Thoracic aorta (tissue), 2 donors: ENCODE measurements around the gene STX11. TPM values are rescaled to one million over a fixed set of nuclear protein-coding genes. Genes with fewer than 3 reads are reported as not detected.

Experiments
- ATAC-seq: fragments of 150-250 bp; one replicate; pipeline ENCODE4 v1.8.0; 2017; ENCODE audit warnings: low read depth; ENCODE audit not compliant: insufficient number of reproducible peaks, low FRiP score
- DNase-seq: peaks from one replicate; pipeline ENCODE4 v3.0.0-alpha.2; 2020; ENCODE audit warnings: low spot score
- H3K27ac ChIP-seq, 2 donors: fragments of 200-600 bp; sonication (generic); 1 replicate in 1 of 2; 2 replicates in 1 of 2; pipeline ENCODE4 v1.5.1; 2016; ENCODE audit warnings: mild to moderate bottlenecking in 2 of 2, moderate library complexity in 2 of 2
- H3K27me3 ChIP-seq: fragments of 200-600 bp; sonication (generic); replicated peaks from 2 replicates; pipeline ENCODE4 v1.6.0; 2016; ENCODE audit warnings: mild to moderate bottlenecking; ENCODE audit not compliant: insufficient read depth
- H3K36me3 ChIP-seq: fragments of 200-600 bp; sonication (generic); one replicate; pipeline ENCODE4 v1.5.1; 2016
- H3K4me1 ChIP-seq, 2 donors: fragments of 200-600 bp; sonication (generic); 1 replicate in 1 of 2; 2 replicates in 1 of 2; pipeline versions ENCODE4 v1.5.1 to v1.6.0; 2016; ENCODE audit warnings: low read depth in 2 of 2, mild to moderate bottlenecking in 1 of 2; ENCODE audit not compliant: control insufficient read depth in 1 of 2
- H3K4me3 ChIP-seq: fragments of 200-600 bp; sonication (generic); 2 replicates; pipeline ENCODE4 v1.5.1; 2016; ENCODE audit warnings: mild to moderate bottlenecking
- H3K9me3 ChIP-seq: fragments of 200-600 bp; sonication (generic); 2 replicates; pipeline ENCODE4 v1.5.1; 2016
- CTCF ChIP-seq: fragments of 200-600 bp; sonication (generic); IDR thresholded peaks from one replicate; pipeline ENCODE4 v1.5.1; 2019; ENCODE audit warnings: antibody characterized with exemption
- total RNA-seq, 2 donors: library from RNA; depleted of rRNA; stranded (reverse); fragments of >200 nt; gene quantifications; one replicate each; pipeline versions ENCODE4 v1.1.0 to v1.2.3, GENCODE V29; 2016

The STX11 gene
- total RNA-seq, 2 donors from 2014 or later: 12.1 to 17.2 TPM

- no peak for TF ChIP-seq CTCF
- DNase-seq (no peak), ATAC-seq (no peak)
- no peak overlapping the region for H3K4me3 ChIP-seq
- H3K36me3 ChIP-seq: no peaks in the 10 kb centered on the region
- H3K27me3 ChIP-seq: no peaks in the 10 kb centered on the region
- H3K27ac ChIP-seq: no peak overlapping the region
- H3K4me1 ChIP-seq: no peaks in the 10 kb centered on the region
- H3K9me3 ChIP-seq: no peaks in the 10 kb centered on the region
Observed at GRCh38 chr6:144140867-144141266, 9.4 kb upstream of the STX11 start.

DNA sequence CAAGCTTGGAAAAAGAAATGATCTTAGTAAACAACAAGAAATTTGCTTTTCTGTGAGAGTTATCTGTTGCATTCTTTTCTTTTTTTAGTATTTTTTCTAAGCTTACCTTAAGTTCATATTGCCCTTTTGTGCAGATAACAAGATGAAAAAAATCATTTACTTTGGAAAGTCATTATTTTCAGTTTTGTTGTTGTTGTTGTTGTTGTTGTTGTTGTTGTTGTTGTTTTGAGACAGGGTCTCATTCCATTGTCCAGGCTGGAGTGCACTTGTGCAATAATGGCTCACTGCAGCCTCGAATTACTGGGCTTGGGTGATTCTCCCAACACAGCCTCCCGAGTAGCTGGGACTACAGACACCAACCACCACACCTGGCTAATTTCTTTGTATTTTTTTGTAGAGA is 8.8 kb upstream of the STX11 start:
- Histone ChIP-seq H3K27ac (no peak overlapping the region), H3K4me1 (no peaks in the 10 kb centered on the region), H3K36me3 (no peaks in the 10 kb centered on the region), H3K4me3 (no peak overlapping the region), H3K27me3 (no peaks in the 10 kb centered on the region), H3K9me3 (no peaks in the 10 kb centered on the region)
- ATAC-seq (no peak), DNase-seq (no peak)
- no peak for TF ChIP-seq CTCF

- DNase-seq (no peak), ATAC-seq (no peak)
- Histone ChIP-seq H3K36me3 (no peaks in the 10 kb centered on the region), H3K27me3 (no peaks in the 10 kb centered on the region), H3K4me3 (no peak overlapping the region), H3K27ac (no peak overlapping the region), H3K4me1 (no peaks in the 10 kb centered on the region), H3K9me3 (no peaks in the 10 kb centered on the region)
- TF ChIP-seq CTCF: no peak
Observed at GRCh38 chr6:144143106-144143505, 7.2 kb upstream of the STX11 start.

DNA sequence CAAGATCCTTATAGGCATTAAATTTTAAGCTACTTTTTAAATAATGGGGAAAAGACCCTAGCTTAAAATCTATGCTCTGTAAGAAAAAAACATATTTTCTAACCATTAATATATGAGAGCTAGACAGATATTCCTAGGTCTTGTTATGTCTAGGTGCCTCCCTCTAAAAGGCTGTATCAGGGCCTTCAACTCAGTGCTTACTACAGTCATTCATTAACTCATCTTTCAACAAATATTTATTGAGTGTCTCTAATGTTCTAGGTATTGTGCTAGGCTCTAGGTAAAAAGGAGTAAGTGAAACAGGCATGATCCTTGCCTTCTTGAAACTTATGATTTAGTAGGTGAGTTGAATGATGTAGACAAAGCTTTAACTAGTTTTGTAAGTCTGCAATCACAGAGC is 6.4 kb upstream of the STX11 start:
- Histone ChIP-seq H3K9me3 (no peaks in the 10 kb centered on the region), H3K27me3 (no peaks in the 10 kb centered on the region), H3K36me3 (no peaks in the 10 kb centered on the region), H3K27ac (no peak overlapping the region), H3K4me3 (no peak overlapping the region), H3K4me1 (no peaks in the 10 kb centered on the region)
- no peak for TF ChIP-seq CTCF
- ATAC-seq: no peak
- DNase-seq: no peak

DNA sequence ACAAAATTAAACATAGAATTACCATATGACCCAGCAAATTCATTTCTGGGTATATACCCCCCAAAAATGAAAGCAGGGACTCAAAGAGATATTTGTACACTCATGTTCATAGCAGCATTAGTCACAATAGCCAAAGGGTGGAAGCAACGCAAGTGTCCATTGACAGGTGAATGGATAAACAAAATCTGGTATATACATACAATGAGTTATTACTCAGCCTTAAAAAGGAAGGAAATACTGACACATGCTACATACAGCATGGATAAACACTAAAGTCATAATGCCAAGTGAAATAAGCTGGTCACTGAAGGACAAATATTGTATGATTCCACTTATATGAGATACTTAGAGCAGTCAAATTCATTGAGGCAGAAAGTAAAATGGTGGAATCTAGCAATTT is 5.3 kb upstream of the STX11 start:
- Histone ChIP-seq H3K4me3 (no peak overlapping the region), H3K9me3 (no peaks in the 10 kb centered on the region), H3K27me3 (no peaks in the 10 kb centered on the region), H3K36me3 (no peaks in the 10 kb centered on the region), H3K27ac (no peak overlapping the region), H3K4me1 (peaks cover 0 to 7% of the 10 kb centered on the region in 2 donors)
- ATAC-seq (no peak), DNase-seq (no peak)
- no peak for TF ChIP-seq CTCF
